Nephron progenitor cell (in vitro differentiated cells): ENCODE results near the gene SOAT2.

ENCODE experiments used
- DNase-seq: peaks from one replicate; pipeline ENCODE4 v3.0.0; 2021
- H3K27ac Mint-ChIP-seq: 2 replicates; pipeline ENCODE4 v1.8.0; 2021; ENCODE audit warnings: mild to moderate bottlenecking, moderate library complexity, mixed read lengths
- H3K27me3 Mint-ChIP-seq: 2 replicates; pipeline ENCODE4 v1.8.0; 2021; ENCODE audit warnings: mild to moderate bottlenecking, low read depth, mixed read lengths; ENCODE audit not compliant: poor library complexity
- H3K36me3 Mint-ChIP-seq: 2 replicates; pipeline ENCODE4 v1.8.0; 2021; ENCODE audit warnings: low read depth, mixed read lengths
- H3K4me1 Mint-ChIP-seq: 2 replicates; pipeline ENCODE4 v1.8.0; 2021; ENCODE audit warnings: mixed read lengths
- H3K4me3 Mint-ChIP-seq: 2 replicates; pipeline ENCODE4 v1.8.0; 2021; ENCODE audit warnings: mild to moderate bottlenecking, moderate library complexity, mixed read lengths
- H3K9me3 Mint-ChIP-seq: 2 replicates; pipeline ENCODE4 v1.8.0; 2021; ENCODE audit warnings: mild to moderate bottlenecking, moderate library complexity, mixed read lengths
- TF ChIP-seq, protein P1 (sequence below): fragments of 200-600 bp; sonication (generic); IDR thresholded peaks from 2 replicates; pipeline ENCODE4 v1.5.0; 2021; ENCODE audit warnings: antibody characterized with exemption

The SOAT2 gene

GRCh38 chr12:53173085-53173715 lies 69.9 kb downstream of the SOAT2 start:
- Mint-ChIP-seq H3K4me1 (peaks cover 60% of the 10 kb centered on the region), H3K4me3 (no peak overlapping the region), H3K27me3 (peaks cover 7% of the 10 kb centered on the region), H3K36me3 (no peaks in the 10 kb centered on the region), H3K9me3 (no peaks in the 10 kb centered on the region), H3K27ac (peak overlapping the region; percentile 74)
- TF ChIP-seq, protein P1, sequence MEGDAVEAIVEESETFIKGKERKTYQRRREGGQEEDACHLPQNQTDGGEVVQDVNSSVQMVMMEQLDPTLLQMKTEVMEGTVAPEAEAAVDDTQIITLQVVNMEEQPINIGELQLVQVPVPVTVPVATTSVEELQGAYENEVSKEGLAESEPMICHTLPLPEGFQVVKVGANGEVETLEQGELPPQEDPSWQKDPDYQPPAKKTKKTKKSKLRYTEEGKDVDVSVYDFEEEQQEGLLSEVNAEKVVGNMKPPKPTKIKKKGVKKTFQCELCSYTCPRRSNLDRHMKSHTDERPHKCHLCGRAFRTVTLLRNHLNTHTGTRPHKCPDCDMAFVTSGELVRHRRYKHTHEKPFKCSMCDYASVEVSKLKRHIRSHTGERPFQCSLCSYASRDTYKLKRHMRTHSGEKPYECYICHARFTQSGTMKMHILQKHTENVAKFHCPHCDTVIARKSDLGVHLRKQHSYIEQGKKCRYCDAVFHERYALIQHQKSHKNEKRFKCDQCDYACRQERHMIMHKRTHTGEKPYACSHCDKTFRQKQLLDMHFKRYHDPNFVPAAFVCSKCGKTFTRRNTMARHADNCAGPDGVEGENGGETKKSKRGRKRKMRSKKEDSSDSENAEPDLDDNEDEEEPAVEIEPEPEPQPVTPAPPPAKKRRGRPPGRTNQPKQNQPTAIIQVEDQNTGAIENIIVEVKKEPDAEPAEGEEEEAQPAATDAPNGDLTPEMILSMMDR: no peak
- no peak for DNase-seq
